Right ventricle myocardium superior (tissue), 1 donor: Measurements from ENCODE around the gene CIDEB. TPM values are rescaled to one million over a fixed set of nuclear protein-coding genes. Genes with fewer than 3 reads are reported as not detected.
A peak's percentile ranks its signal among the peaks of the same experiment; 100 is the strongest.

Source experiments
- ATAC-seq: fragments of 200-7000 bp; cut with Tn5 transposase; one replicate; pipeline ENCODE4 v1.9.1; 2020; ENCODE audit warnings: mild to moderate bottlenecking; ENCODE audit not compliant: poor library complexity
- DNase-seq: peaks from one replicate; pipeline ENCODE4 v3.0.0-alpha.2; 2020
- intact Hi-C: fragments of 100-400 bp; cut with DNase I; formaldehyde crosslinking; loops from one replicate; pipeline ENCODE4 v1.11.2; 2022
- total RNA-seq: library from RNA; stranded (reverse); fragmentation: NEBNext Ultra II Directional; extraction: Animal tissue kit (Norgen Biotek cat#: 25700); gene quantifications from one replicate; pipeline ENCODE4 v1.2.1, GENCODE V29; 2021
- donor health status: DM: no; HTN: yes; CAD: no; lungs with severe emphysema.

The CIDEB gene
- total RNA-seq, 1 donor from 2014 or later, result 2.9 TPM

DNA sequence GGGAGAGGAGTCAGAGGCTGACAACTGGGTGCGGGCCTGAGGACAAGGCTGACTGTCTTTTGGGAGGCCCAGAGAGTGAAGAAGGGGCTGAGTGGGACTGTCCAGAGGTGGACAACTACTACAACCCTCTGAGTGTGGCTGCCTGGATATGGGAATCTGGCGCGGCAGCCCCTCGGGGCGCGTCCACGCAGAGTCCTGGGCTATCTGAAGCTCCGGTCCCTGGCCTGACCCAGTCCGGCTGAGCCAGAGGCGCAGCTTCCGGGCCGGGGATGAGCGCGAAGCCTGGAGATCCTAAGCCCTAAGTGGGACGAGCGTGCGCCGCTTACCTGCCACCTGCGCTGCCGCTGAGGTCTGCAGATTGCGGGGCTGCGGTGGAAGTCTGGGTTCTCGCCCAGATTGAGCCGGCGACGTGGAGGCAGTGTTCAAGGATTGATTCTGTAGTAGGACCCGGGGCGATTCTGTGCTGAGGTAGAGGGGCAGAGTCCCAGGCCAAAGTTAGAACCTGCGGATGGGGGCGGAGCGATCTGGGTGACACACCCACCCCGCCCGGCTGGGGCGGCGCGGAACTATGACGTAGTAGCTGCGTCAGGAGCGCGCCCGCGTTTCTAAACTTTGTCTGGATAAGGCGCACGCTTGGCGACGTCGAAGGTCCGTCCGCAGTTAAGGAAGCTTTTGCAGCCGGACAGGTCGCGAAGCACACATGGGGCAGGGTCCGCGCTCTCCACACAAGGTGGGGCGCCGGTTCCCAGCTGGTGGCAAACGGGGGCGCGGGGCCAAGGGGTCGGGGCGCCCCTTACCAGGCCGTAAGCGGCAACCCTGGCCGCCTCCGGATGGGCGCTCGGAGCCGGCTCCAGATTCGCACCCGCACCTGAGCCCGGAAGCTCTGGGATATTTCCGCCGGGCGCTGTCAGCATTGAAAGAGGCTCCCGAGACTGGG is 8.3 kb downstream of the CIDEB start, which contains the start of the genes DHRS1 and NOP9:
Gene DHRS1, minus strand, starts transcription at position 526 of the 937 bp plus-strand sequence. CDS start 674 bp downstream, outside the sequence.
Gene NOP9, plus strand, starts transcription at position 596 of the 937 bp plus-strand sequence. Its CDS starts 105 bp downstream, at position 701.
- DNase-seq (peak; percentile 96), ATAC-seq (peak; percentile 95)
- intact Hi-C loops, result no loop called here

- DNase-seq, result no peak
- peak; percentile 4 for ATAC-seq
- intact Hi-C loops, result no loop called here
Observed at GRCh38 chr14:24298892-24299254, 8.9 kb downstream of the CIDEB start.

GRCh38 chr14:24297190-24297964 is 10.4 kb downstream of the CIDEB start:
- DNase-seq (no peak), ATAC-seq (no peak)
- intact Hi-C loops, result loop anchor here (2.0 kb wide), 1 partner anchor 55 kb away; the partner anchor contains the start of gene TINF2

GRCh38 chr14:24296341-24297157 is 11.2 kb downstream of the CIDEB start:
- peak; percentile 70 for DNase-seq
- intact Hi-C loops, result loop anchor here (2.0 kb wide), 1 partner anchor 54 kb away; the partner anchor contains the start of gene TINF2

DNA sequence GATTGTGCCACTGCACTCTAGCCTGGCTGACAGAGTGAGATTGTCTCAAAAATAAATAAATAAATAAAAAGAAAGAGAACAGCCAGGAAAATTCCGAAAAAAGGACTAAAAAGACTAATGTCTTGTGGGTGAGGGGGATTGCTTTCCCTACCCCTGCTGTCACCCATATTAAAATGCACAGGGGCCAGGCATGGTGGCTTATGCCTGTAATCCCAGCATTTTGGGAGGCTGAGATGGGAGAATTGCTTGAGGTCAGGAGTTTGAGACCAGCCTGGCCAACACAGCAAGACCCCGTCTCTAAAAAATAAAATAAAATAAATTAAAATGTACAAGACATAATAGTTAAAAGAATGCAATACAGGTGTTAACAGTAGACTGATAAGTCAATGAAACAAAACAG is 14.3 kb downstream of the CIDEB start:
- DNase-seq, result no peak
- intact Hi-C loops, result loop anchor here (5.0 kb wide), 1 partner anchor 36 kb away; no protein-coding TSS in a partner anchor

More at GRCh38 chr14:24296341-24297157, 11.2 kb downstream of the CIDEB start:
- peak; percentile 62 for ATAC-seq

GRCh38 chr14:24292118-24292807 is 15.5 kb downstream of the CIDEB start:
- ATAC-seq (no peak), DNase-seq (no peak)
- intact Hi-C loops, result loop anchor here (5.0 kb wide), 1 partner anchor 35 kb away; no protein-coding TSS in a partner anchor

More for the DNA sequence above, 14.3 kb downstream of the CIDEB start:
- ATAC-seq, result no peak

- ATAC-seq (no peak), DNase-seq (no peak)
- intact Hi-C loops, result loop anchor here (5.0 kb wide), 1 partner anchor 34 kb away; no protein-coding TSS in a partner anchor
Observed at GRCh38 chr14:24291446-24292117, 16.2 kb downstream of the CIDEB start.

- no peak for DNase-seq
- intact Hi-C loops, result loop anchor here (5.0 kb wide), 1 partner anchor 33 kb away; no protein-coding TSS in a partner anchor
Observed at GRCh38 chr14:24290746-24291145, 17.0 kb downstream of the CIDEB start.

GRCh38 chr14:24289649-24290280 is 18.0 kb downstream of the CIDEB start:
- no peak for DNase-seq
- ATAC-seq, result no peak
- intact Hi-C loops, result loop anchor here (5.0 kb wide), 1 partner anchor 32 kb away; no protein-coding TSS in a partner anchor

More at GRCh38 chr14:24290746-24291145, 17.0 kb downstream of the CIDEB start:
- ATAC-seq, result no peak

DNA sequence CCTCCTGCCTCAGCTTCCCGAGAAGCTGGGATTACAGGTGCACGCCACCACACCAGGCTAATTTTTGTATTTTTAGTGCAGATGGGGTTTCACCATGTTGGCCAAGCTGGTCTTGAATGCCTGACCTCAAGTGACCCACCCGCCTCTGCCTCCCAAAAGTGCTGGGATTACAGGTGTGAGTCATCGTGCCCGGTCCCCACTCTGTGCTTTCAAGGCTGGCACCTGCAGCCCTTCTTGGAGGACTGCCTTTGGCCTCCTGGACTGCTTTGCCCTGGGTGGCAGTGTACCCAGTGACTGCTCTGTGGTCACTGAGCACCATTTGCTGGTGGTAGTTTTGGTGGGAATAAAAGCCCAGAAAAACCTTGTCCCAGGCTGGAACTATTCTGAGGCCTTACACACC is 20.8 kb downstream of the CIDEB start:
- no peak for ATAC-seq
- DNase-seq, result no peak
- intact Hi-C loops, result no loop called here

GRCh38 chr14:24285351-24285750 is 22.4 kb downstream of the CIDEB start:
- DNase-seq, result no peak

GRCh38 chr14:24284501-24285035 is 23.2 kb downstream of the CIDEB start:
- no peak for DNase-seq
- ATAC-seq, result no peak
- intact Hi-C loops, result no loop called here

More at GRCh38 chr14:24285351-24285750, 22.4 kb downstream of the CIDEB start:
- no peak for ATAC-seq
- intact Hi-C loops, result no loop called here

GRCh38 chr14:24283796-24284460 is 23.8 kb downstream of the CIDEB start:
- DNase-seq (no peak), ATAC-seq (no peak)
- intact Hi-C loops, result no loop called here

- intact Hi-C loops, result no loop called here
- ATAC-seq (no peak), DNase-seq (no peak)
Observed at GRCh38 chr14:24282736-24283135, 25.0 kb downstream of the CIDEB start.

DNA sequence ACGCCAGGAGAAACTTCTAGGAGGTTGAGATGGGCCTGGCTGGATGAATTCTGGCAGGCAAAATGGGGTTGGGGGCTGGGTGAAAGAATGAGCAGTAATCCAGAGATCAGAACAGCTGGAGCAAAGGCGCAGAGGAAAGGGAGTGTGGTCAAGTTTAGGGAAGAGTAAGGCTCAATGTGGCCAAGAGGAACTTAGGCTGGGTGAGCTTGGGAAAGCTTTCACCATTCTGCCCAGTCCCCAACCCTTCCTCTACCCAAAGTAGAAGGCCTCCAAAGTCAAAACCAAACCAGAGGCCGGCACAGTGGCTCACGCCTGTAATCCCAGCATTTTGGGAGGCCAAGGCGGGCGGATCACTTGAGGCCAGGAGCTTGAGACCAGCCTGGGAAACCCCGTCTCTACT is 26.1 kb downstream of the CIDEB start:
- no peak for ATAC-seq
- DNase-seq, result no peak
- intact Hi-C loops, result no loop called here
